IPS-20b (cell line): ENCODE measurements around the gene COG4.

ENCODE experiments used
- H3K27ac ChIP-seq: one replicate; pipeline ENCODE4 v1.5.1; 2013; ENCODE audit warnings: low read length
- H3K27me3 ChIP-seq: 2 replicates; pipeline ENCODE4 v1.6.1; 2013; ENCODE audit warnings: mild to moderate bottlenecking, low read length, inconsistent platforms; ENCODE audit not compliant: insufficient read depth
- H3K36me3 ChIP-seq: 2 replicates; pipeline ENCODE4 v1.6.1; 2013; ENCODE audit warnings: low read depth, mild to moderate bottlenecking, inconsistent platforms, low read length, moderate library complexity; ENCODE audit not compliant: insufficient read depth
- H3K4me1 ChIP-seq: 2 replicates; pipeline ENCODE4 v1.6.1; 2013; ENCODE audit warnings: mild to moderate bottlenecking, control low read depth, inconsistent platforms, low read length, moderate library complexity; ENCODE audit not compliant: insufficient read depth
- H3K4me3 ChIP-seq: 2 replicates; pipeline ENCODE4 v1.5.1; 2013; ENCODE audit warnings: mild to moderate bottlenecking, low read length, inconsistent platforms
- H3K9ac ChIP-seq: 2 replicates; pipeline ENCODE4 v1.6.1; 2013; ENCODE audit warnings: low read depth, mild to moderate bottlenecking, inconsistent platforms, low read length, moderate library complexity
- H3K9me3 ChIP-seq: 2 replicates; pipeline ENCODE4 v1.6.1; 2013; ENCODE audit warnings: mild to moderate bottlenecking, low read depth, low read length, inconsistent platforms; ENCODE audit not compliant: insufficient read depth

COG4 gene

GRCh38 chr16:70523076-70523742, at the start of gene COG4:
Gene COG4, minus strand, starts transcription at chr16:70523554. Its CDS starts 11 bp downstream, at chr16:70523543.
- H3K4me1 ChIP-seq: peaks cover 9% of the 10 kb centered on the region; the same call in 1 of the 2 replicates
- no peaks in the 10 kb centered on the region for H3K9me3 ChIP-seq
- no peaks in the 10 kb centered on the region for H3K27me3 ChIP-seq
- H3K4me3 ChIP-seq: peak within 1 kb of the TSS; percentile 93
- peaks cover 31% of the 10 kb centered on the region for H3K36me3 ChIP-seq
- peak within 1 kb of the TSS; percentile 100 for H3K9ac ChIP-seq
- peak within 1 kb of the TSS; percentile 96 for H3K27ac ChIP-seq

- Histone ChIP-seq H3K27me3 (no peaks in the 10 kb centered on the region), H3K27ac (no peak overlapping the region), H3K9ac (no peak overlapping the region), H3K4me3 (no peak overlapping the region), H3K36me3 (peaks cover 78% of the 10 kb centered on the region), H3K9me3 (no peaks in the 10 kb centered on the region), H3K4me1 (peaks cover 5% of the 10 kb centered on the region; the same call in 1 of the 2 replicates)
Observed at GRCh38 chr16:70572926-70573270, 49.5 kb upstream of the COG4 start.

GRCh38 chr16:70572050-70572925, 48.9 kb upstream of the COG4 start:
- Histone ChIP-seq H3K4me1 (peaks cover 5% of the 10 kb centered on the region; the same call in 1 of the 2 replicates), H3K36me3 (peaks cover 84% of the 10 kb centered on the region), H3K27ac (no peak overlapping the region), H3K27me3 (no peaks in the 10 kb centered on the region), H3K9me3 (no peaks in the 10 kb centered on the region), H3K4me3 (no peak overlapping the region), H3K9ac (no peak overlapping the region)

GRCh38 chr16:70571623-70572022, 48.3 kb upstream of the COG4 start:
- Histone ChIP-seq H3K4me1 (peaks cover 5% of the 10 kb centered on the region; the same call in 1 of the 2 replicates), H3K36me3 (peaks cover 91% of the 10 kb centered on the region), H3K4me3 (no peak overlapping the region), H3K9me3 (no peaks in the 10 kb centered on the region), H3K27me3 (no peaks in the 10 kb centered on the region), H3K27ac (no peak overlapping the region), H3K9ac (no peak overlapping the region)

- Histone ChIP-seq H3K27ac (no peak overlapping the region), H3K4me3 (no peak overlapping the region), H3K27me3 (no peaks in the 10 kb centered on the region), H3K4me1 (peaks cover 5% of the 10 kb centered on the region; the same call in 1 of the 2 replicates), H3K9me3 (no peaks in the 10 kb centered on the region), H3K9ac (no peak overlapping the region), H3K36me3 (peaks cover 97% of the 10 kb centered on the region)
Observed at GRCh38 chr16:70570967-70571570, 47.7 kb upstream of the COG4 start.

GRCh38 chr16:70569752-70570151, 46.4 kb upstream of the COG4 start:
- H3K4me1 ChIP-seq: peaks cover 5% of the 10 kb centered on the region; the same call in 1 of the 2 replicates
- H3K9me3 ChIP-seq: no peaks in the 10 kb centered on the region
- no peak overlapping the region for H3K27ac ChIP-seq

GRCh38 chr16:70568601-70569237, 45.4 kb upstream of the COG4 start:
- H3K9ac ChIP-seq: no peak overlapping the region
- no peak overlapping the region for H3K4me3 ChIP-seq
- peaks cover 100% of the 10 kb centered on the region for H3K36me3 ChIP-seq
- H3K4me1 ChIP-seq: peaks cover 4% of the 10 kb centered on the region; the same call in 1 of the 2 replicates
- H3K9me3 ChIP-seq: no peaks in the 10 kb centered on the region
- H3K27me3 ChIP-seq: no peaks in the 10 kb centered on the region
- H3K27ac ChIP-seq: no peak overlapping the region

More at GRCh38 chr16:70569752-70570151, 46.4 kb upstream of the COG4 start:
- Histone ChIP-seq H3K27me3 (no peaks in the 10 kb centered on the region), H3K4me3 (no peak overlapping the region), H3K36me3 (peaks cover 100% of the 10 kb centered on the region), H3K9ac (no peak overlapping the region)

- Histone ChIP-seq H3K4me1 (no peaks in the 10 kb centered on the region), H3K27me3 (no peaks in the 10 kb centered on the region), H3K4me3 (no peak overlapping the region), H3K27ac (no peak overlapping the region), H3K9me3 (no peaks in the 10 kb centered on the region), H3K9ac (no peak overlapping the region), H3K36me3 (peaks cover 100% of the 10 kb centered on the region)
Observed at GRCh38 chr16:70565053-70565452, 41.7 kb upstream of the COG4 start.

GRCh38 chr16:70563636-70564035, 40.3 kb upstream of the COG4 start:
- H3K9ac ChIP-seq: no peak overlapping the region
- no peak overlapping the region for H3K4me3 ChIP-seq
- H3K27me3 ChIP-seq: no peaks in the 10 kb centered on the region
- no peaks in the 10 kb centered on the region for H3K4me1 ChIP-seq
- no peak overlapping the region for H3K27ac ChIP-seq
- peaks cover 100% of the 10 kb centered on the region for H3K36me3 ChIP-seq
- H3K9me3 ChIP-seq: no peaks in the 10 kb centered on the region

- H3K27ac ChIP-seq: no peak overlapping the region
- no peaks in the 10 kb centered on the region for H3K4me1 ChIP-seq
- no peaks in the 10 kb centered on the region for H3K9me3 ChIP-seq
- peaks cover 100% of the 10 kb centered on the region for H3K36me3 ChIP-seq
- no peak overlapping the region for H3K4me3 ChIP-seq
- H3K27me3 ChIP-seq: no peaks in the 10 kb centered on the region
- H3K9ac ChIP-seq: no peak overlapping the region
Observed at GRCh38 chr16:70561623-70562022, 38.3 kb upstream of the COG4 start.

GRCh38 chr16:70556063-70556462, 32.7 kb upstream of the COG4 start:
- H3K4me1 ChIP-seq: no peaks in the 10 kb centered on the region
- H3K9me3 ChIP-seq: no peaks in the 10 kb centered on the region
- H3K36me3 ChIP-seq: peaks cover 100% of the 10 kb centered on the region
- H3K27me3 ChIP-seq: no peaks in the 10 kb centered on the region
- no peak overlapping the region for H3K9ac ChIP-seq
- H3K27ac ChIP-seq: no peak overlapping the region
- H3K4me3 ChIP-seq: no peak overlapping the region
